Colon (tissue), 2 donors: Measurements from ENCODE around the gene FUCA1.
"Not testable (repeated sequence)": the region's sequence is repeated elsewhere in the genome, so short reads cannot be mapped to it uniquely, and the experiment has no call there.

Experiments
- FAIRE-seq: peaks from 2 replicates; lab custom pipeline; 2012; peaks lifted over from hg19 to GRCh38; lab: Jason Lieb, UNC
- donor health status: control.
- donor health status: control.

FUCA1 gene

DNA sequence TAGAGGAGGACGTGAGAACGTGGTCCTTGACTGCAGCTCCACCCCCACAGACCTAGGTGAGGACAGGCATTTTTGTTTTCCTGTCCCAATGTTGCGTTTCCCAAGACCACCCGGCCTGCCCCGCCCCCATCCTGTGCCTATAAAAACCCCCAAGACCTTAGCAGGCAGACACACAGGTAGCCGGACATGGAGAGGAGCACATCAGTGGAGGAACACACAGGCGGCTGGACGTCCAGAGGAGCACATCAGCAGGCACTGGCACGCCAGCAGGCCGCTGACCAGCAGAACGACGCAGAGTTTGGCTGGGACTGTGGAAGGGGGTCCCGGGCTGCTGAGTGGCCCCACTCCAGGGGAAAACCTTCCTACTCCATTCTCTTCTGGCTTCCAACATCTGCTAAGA lies 30.2 kb downstream of the FUCA1 start:
- FAIRE-seq: no peak

DNA sequence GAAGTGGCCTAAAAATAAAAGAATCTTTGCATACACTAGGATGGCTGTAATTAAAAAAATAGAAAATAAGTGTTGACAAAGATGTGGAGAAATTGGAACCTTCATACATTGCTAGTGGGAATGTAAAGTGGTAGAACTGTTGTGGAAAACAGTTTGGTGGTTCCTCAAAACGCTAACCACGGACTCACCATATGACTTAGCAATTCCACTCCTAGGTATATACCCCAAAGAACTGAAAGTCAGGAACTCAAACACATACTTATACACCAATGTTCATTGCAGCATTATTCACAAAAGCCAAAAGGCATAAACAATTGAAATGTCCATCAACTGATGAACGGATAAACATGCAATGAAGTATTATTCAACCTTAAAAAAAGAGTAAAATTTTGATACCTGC lies 32.1 kb downstream of the FUCA1 start:
- no peak for FAIRE-seq

DNA sequence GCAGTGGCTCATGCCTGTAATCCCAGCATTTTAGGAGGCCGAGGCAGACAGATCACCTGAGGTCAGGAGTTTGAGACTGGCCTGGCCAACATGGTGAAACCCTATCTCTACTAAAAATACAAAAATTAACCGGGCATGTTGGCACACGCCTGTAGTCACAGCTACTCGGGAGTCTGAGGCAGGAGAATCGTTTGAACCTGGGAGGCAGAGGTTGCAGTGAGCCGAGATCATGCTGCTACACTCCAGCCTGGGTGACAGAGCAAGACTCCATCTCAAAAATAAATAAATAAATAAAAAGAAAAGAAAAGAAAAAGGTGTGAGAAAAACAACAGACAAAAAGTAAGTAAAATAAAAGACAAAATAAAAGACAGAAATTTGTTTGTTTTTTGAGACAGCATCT lies 33.9 kb downstream of the FUCA1 start:
- FAIRE-seq: not testable (repeated sequence)

DNA sequence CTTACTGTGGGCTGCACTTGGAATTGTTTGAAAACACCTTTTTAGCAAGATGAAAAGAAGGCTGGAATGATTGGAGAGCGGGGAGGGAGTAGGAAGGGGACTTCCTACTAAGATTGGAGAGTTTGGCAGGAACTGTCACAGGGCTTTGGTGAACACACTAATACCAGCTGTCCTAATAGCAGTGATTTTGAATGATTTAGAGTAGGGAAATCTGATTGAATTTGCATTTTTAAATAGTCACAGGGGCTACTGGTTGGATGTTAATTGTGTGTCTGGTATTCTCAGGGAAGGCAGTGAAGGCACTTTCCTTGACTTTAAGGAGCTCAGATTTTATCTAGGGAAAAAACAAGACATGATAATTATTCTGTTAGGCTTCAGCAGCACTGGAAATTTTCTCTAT lies 40.4 kb downstream of the FUCA1 start:
- no peak for FAIRE-seq

DNA sequence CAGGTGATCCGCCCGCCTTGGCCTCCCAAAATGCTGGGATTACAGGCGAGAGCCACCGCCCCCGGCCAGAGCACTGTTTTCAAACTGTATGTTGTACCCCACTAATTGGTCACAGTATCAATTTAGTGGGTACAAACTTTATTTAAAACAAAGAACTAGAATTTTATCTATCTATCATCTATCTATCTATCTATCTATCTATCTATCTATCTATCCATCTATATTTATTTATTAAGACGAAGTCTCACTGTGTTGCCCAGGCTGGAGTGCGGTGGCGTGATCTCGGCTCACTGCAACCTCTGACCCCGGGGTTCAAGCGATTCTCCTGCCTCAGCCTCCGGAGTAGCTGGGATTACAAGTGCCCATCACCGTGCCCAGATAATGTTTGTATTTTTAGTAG lies 41.5 kb downstream of the FUCA1 start:
- not testable (repeated sequence) for FAIRE-seq

DNA sequence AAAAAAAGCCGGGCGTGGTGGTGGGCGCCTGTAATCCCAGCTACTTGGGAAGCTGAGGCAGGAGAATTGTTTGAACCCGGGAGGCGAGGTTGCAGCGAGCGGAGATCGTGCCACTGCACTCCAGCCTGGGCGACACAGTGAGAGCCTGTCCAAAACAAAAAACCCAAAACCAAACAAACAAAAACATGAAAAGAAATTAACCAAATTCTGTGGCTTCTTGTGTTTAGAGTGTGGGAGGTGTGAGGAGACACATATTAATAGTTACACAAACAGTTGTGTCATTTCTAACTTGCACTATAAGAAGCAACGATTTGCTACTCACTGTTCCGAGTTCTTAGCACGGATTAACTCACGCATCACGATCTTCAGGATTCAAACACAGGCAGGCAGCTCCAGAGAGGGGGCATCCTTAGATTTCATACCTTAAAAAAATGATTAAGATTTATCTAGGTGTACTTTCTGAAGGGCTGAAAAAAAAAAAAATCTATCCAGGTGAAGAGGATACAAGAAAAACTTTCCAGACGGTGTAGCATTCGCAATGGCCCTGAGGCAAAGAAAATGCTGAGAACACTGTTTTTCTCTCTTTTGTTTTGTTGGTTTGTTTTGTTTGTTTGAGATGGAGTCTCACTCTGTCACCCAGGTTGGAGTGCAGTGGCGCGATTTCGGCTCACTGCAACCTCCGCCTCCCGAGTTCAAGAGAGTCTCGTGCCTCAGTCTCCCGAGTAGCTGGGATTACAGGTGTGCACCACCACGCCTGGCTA lies 42.1 kb downstream of the FUCA1 start:
- no peak for FAIRE-seq

DNA sequence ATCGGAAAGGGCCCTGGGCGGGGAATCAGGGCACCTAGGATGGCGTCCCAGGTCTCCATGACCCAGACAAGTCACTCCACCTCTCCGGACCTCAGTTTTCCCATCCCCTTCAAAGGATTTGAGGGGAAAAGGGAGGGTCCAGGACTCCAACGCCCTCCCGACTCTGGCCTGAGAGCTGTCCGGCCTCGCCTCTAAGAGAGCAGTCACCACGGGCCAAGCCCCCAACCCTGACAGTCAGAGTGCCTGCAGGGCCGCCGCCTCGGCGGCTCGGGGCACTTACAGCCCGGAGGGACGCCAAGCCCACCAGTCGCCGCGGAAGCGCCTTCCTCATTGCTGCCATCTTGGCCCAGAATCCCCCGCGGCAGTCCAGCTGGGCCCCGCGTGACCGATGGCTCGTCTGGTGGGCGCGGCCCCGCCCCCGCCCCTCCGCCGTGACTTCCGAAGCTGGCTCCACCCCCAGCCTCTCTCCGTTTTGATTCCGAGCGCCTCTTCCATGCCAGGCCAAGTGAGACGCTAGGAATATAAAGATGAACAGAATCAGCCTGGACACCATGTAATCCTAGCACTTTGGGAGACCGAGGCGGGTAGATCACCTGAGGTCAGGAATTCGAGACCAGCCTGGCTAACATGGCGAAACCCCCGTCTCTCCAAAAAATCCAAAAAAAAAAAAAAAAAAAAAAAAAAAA lies 42.9 kb downstream of the FUCA1 start, which contains the start of gene HMGCL:
Gene HMGCL, minus strand, starts transcription at position 354 of the 686 bp plus-strand sequence. Its CDS starts 14 bp downstream, at position 340.
- no peak for FAIRE-seq

DNA sequence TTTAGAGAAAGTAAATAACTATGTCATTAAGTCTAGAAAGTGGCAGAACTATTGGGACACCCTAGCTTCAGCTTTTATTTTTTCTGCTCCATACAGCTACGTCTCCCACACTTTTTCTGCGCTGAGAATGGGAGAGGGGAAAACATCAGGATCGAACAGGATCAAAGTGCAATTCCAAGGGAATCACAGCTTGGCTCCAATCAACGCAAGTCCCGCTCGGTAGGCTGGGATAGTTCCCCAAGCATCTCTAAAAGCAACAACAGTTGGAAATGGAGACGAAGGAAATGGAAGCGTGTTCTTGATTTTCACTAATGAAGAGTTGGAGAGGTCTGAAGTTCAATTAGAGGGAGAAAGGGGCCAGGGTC lies 43.4 kb downstream of the FUCA1 start:
- no peak for FAIRE-seq

DNA sequence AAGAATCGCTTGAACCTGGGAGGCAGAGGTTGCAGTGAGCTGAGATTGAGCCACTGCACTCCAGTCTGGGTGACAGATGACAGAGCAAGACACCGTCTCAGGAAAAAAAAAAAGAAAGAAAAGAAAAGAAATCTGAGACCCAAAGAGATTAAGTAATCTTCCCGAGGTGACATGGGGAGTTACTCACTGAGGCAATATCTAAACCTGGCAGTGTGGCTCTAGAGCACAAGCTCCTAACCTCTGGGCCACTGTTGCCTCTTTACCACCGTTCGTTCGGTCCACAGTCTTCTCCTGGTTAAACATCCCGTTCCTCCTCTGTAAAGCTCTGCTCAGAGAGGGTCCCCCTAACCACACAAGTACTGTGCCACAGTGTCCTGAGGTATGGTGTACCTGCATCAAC lies 44.3 kb downstream of the FUCA1 start:
- no peak for FAIRE-seq

DNA sequence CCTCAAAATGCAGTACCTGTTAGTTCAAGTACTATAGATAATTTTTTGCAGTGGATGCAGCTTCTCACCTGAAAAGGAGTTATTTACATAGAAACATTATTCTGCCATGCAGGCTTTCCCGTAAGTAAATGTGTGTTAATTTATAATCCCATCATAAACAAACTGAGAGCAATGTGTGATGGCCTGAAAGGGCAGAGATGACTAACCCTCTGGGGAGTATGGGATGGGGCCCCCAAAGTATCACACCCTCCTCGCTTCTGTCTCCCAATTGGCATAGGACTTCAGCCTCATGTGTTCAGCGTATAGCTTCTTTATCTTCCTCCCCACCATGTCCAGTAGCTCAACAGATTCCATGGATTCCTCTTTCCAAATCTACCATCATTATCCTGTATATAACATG lies 50.5 kb downstream of the FUCA1 start:
- no peak for FAIRE-seq

DNA sequence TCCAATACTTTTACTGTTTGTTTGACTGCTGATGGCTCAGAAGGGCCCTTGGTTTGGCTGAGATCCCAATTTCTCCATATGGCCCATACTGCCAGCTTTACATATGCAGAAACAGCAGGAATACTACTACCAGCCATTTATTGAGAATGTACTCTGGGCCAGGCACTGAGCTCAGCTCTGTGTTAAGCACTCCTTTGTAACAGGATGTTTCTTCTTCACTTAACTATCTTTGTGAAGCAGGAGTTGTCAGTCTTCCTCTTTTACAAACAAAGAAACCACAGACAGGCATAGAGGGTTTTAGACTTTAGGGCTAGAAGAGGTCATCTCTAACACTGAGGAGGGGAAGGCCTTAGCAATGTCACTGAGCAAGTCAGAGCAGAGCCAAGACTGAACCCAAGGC lies 51.2 kb downstream of the FUCA1 start:
- no peak for FAIRE-seq

DNA sequence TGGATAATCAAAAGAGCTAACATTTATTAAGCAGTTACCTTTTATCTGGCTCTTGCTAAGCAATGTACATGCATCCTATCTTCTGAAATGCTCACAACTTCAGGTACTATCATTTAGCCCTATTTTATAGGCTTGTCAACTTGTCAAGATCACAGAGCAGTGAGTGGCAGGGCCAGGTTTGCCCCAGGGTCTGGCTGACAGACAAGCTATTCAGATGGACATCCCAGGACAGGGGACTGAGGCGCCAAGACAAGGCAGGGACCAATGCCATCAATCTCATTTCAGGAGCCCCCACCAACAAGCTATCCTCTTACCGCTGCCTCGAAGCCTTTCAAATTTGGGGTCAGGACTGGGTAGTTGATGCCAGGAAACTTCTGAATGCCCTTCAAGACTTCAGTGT lies 51.7 kb downstream of the FUCA1 start:
- no peak for FAIRE-seq

DNA sequence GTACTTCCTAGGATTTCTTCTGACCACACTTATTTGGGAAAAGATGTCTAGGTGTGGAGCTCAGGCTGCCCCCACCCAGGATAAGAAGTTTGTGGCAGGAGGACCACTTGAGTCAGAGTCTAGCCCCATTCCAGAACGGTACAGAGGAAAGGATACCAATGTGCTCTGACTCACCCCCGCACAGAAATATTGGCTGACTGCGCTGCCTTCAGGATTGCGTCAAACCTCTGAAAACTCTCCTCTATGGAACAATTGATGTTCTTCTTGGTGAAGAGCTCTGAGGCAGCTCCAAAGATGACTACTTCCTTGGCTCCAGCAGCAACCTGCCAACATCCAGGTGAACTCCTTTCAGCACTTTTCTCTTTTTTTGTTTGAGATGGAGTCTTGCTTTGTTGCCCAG lies 54.1 kb downstream of the FUCA1 start:
- no peak for FAIRE-seq

DNA sequence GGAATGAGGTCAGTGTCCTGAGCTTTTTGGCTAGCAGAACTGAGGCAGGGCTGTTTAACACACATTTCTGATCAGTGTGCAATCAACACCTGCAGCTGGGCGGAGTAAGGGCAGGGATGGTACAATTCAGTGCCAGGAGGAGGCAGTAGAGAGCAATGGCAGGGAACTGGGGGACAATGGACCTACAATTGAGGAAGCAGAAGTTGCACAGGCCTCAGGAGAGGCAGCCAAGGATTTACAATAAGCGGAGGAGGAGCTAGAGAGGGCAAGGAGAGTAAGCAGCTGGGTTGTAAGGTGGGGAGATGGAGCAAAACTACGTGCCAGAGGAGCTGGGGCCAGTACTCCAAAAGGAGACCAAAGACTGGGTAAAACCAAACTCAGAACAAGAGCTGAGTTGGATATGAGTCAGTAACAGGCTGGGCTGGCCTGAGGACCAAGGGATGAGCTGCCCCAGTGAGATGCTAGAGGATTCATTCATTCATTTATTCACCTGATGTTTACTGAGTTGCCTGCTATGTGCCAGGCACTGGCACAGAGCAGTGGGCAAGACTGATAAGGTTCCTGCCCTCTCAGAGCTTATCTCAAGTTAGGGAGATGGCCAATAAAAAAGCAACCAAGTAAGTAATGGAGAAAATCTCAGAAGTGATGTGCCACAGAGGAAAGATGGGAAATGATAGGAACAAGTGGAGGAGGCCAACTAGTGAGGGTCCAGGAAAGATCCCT lies 57.1 kb downstream of the FUCA1 start:
- FAIRE-seq: no peak

DNA sequence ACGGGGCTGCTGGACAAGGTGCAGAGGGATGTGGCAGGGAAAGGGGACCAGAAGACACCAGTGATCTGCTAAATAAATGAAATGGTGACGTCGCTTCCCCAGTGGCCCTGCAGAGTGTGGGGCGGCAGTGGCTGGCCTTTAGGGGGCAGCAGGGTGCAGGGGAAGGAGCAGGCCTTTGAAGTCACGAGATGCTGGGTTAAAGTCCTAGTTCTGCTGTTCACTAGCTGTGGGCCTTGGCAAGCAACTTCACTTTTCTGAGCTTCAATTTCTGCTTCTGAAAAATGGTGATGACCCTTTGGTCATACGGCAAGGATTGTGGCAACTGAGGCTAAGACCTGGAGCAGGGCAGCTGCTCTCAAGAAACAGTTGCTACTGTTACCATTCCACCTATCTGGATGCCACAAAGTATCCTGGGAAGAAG lies 58.3 kb downstream of the FUCA1 start:
- no peak for FAIRE-seq

DNA sequence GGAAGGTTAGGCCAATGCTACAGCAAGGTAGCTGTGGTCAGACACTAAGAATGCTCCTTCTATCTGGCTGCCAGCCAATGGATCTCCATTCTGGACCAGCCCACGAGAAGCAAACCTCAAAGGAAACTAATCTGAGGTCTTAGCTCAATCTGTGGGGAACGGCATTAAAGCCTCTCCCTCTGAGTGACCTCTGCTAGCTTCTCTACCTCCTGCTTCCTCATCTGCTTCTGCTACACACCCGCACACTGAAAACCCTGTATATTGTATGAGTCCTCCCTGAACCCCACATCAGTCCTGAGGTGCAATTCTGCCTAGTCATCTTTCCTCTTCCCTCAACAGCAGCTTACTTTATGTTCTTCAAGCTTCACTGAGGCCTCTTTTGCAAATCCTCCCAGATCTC lies 60.6 kb downstream of the FUCA1 start:
- no peak for FAIRE-seq

DNA sequence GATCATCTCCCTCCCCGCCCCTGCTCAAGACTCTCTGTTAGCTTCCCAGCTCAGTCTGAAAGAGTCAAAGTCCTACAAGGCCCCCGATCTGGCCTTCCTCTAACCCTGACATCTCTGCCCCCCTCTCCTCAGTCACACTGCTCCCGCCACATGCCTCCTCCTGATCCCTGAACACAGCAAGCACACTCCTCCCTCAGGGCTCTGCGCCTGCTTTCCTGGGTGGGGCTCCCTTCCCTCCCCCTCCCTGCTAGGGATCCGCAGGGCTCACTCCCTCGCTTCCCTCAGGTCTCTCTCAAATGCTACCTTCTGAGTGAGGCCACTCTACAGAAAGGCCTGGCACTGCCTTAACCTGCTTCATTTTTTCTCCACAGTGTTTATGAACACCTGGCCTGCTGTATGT lies 61.8 kb downstream of the FUCA1 start:
- FAIRE-seq: no peak

DNA sequence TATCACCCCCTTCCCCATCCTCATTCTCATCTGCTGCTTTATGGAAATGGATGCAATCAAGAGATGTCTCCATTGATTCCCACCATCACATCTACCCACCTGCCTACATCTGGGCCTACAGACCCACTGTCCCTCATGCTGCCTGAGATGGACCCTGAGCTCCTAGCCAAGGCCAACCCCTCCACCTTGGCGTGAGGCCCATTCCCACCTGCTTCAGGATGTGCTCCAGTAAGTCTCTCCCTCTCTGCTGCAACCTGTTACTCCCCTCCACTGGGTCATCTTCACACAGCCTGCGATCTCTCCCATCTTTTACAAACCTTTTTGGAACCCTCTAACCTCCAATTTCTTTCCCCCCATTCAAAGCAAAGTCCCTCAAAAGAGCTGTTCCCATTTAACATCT lies 63.1 kb downstream of the FUCA1 start:
- FAIRE-seq: no peak

DNA sequence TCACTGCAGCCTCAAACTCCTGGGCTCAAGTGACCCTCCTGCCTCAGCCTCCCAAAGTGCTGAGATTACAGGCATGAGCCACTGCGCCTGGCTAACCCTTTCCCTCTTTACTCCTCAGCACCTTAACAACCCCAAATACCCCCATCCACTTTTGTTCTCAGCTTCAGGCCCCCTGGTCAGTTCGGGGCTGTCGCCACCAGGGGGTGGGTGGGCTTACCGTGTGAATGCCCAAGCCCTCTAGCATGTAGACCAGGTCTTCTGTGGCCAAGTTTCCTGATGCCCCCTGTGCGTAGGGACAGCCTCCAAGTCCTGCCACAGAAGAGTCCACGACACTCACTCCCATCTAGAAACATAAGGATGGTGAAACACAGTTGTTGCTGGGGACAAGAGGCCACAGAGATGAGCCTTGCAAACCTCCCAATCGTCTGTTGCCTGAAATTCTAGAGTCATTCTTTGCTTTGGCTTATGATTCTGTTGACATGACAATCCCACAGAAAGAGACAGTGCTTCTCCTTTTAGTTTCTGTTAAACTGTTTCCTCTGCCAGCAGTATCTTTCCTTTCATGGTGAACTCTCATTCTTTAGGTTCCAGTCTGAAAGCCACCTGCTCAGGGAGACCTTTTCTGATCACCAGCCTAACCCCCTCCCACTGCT lies 63.8 kb downstream of the FUCA1 start:
- no peak for FAIRE-seq

DNA sequence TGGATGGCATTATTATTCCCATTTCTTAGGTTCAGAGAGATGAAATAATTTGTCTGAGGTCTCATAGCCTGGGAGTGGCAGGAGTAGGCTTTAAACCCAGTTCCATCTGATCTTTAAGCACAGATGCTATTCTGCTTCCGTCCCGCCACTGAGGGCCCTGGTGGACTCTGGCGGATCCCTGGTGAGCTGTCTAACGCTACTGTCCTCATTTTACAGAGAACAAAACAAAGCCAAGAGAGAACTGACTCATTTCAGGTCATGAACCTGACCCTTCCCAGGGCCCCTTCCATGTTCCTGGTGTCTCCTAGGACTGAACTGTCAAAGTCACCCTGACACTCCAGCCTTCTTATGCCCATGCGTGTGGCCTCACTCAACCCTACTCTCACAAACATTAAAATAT lies 64.4 kb downstream of the FUCA1 start:
- no peak for FAIRE-seq

DNA sequence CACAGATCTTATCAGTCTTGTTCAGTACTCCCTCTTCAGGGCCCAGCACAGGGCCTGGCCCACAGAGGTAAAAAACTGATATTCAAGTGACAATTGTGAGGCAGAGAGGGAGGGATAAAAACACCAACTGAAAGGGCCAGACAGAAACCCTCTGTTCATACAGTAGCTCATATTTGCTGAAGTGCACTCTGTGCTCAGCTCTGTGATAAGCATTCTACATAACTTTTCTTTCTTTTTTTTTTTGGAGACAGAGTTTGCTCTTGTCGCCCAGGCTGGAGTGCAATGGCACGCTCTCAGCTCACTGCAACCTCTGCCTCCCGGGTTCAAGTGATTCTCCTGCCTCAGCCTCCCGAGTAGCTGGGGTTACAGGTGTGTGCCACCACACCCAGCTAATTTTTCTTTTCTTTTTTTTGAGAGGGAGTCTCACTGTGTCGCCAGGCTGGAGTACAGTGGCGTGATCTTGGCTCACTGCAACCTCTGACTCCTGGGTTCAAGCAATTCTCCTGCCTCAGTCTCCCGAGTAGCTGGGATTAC lies 65.2 kb downstream of the FUCA1 start:
- FAIRE-seq: not testable (repeated sequence)

DNA sequence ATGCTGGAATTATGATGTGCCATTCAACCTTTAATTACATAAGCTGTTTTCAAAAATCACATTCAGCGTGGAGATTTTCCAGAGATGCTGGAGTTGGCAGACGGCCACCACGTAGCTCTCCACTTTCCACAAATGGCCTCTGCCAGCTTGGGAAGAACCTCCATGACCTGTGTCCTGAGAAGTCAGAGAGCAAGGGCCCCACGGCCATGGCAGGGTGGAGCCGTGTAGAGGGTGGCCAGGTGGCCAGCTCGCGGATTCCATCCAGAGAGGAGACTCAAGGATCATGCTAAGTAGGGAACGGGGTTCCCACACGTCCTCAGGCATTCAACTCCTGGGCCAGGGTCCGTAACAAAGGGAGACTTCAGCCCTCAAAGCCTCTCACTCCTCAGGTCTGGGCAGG lies 66.2 kb downstream of the FUCA1 start:
- no peak for FAIRE-seq
